GM21367 (cell line): Measurements from ENCODE around the gene MIER3.
"Not testable (repeated sequence)": the region's sequence is repeated elsewhere in the genome, so short reads cannot be mapped to it uniquely, and the experiment has no call there.

Source experiments
- ATAC-seq: cut with Tn5 transposase; IDR thresholded peaks from one replicate; pipeline ENCODE4 v1.9.1; 2021; ENCODE audit not compliant: unreplicated experiment

Gene MIER3, protein sequence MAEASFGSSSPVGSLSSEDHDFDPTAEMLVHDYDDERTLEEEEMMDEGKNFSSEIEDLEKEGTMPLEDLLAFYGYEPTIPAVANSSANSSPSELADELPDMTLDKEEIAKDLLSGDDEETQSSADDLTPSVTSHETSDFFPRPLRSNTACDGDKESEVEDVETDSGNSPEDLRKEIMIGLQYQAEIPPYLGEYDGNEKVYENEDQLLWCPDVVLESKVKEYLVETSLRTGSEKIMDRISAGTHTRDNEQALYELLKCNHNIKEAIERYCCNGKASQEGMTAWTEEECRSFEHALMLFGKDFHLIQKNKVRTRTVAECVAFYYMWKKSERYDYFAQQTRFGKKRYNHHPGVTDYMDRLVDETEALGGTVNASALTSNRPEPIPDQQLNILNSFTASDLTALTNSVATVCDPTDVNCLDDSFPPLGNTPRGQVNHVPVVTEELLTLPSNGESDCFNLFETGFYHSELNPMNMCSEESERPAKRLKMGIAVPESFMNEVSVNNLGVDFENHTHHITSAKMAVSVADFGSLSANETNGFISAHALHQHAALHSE

DNA sequence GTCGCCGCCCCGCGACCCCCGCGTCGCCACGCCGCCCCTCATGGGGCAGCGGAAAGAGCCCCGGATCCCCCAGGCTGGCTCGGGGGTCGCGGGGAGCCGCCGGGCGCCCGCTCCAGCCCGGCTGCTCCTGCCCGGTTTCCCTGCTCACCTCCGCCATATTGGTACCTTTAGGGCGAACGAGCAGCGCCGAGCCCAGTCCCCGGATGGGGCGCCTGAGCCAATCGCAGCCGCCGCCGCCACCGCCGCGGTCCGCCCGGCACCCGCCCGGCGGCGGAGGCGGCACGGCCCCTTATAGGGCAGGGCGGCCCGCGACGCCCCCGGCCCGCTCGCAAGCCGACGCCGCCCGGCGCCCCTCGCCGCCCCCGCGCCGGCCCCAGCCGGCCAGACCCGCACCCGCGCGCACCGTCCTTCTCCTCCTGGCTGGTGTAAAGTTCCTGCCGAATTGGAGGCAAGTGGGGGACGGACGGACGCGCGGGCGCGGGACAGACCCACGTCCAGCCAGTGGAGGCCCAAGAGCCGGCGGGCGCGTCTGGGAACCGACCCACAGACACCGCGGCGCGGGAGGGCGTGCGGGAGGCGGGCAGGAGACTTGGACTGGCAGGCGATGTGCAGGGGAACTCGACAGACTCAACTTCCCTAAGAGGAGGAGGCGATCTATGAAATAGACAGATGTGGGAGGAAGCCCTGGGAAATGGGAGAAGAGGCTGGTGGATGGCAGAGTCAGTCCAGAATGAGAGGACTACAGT, at the start of gene MIER3:
Gene MIER3 (minus strand): TSS at position 178 of the 746 bp plus-strand sequence. CDS start 21 bp downstream, at position 157.
- peak; percentile 80 for ATAC-seq

DNA sequence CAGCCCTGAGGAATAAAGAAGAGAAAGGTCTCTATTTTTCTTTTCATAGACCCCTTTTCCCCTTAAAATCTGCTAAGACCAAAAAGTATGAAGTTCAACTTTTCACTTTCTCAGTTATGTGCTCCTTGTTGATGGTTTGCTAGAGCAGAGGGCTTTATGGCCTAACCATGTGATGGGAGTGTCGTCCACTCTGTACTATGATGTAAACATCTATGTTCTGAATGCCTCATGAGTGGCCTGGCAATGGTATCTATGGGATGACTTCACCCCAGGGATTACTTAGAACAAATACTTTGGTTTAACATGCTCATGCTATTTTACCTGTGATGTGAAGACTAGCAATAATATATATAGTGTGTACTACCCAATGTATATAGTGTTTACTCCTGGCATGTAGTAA, 43.7 kb upstream of the MIER3 start:
- no peak for ATAC-seq

DNA sequence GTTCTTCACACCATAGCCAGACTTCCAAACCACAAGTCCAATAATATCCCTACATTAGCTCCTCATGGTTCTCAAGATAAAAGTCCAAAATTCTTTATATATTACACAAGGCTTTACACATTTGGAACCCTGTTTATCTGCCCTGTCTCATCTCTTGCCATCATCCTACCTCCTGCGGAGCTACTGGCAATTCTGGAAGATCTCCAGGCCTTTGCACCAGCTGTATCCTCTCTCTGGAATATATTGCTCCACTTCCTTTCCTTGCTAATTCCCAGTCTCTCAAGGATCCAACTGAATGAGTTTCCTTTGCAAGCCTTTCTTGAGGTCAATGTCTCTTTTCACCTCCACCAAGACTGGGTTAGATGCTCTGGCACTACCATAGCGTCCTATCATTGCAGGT, 41.3 kb upstream of the MIER3 start:
- no peak for ATAC-seq

- ATAC-seq, result no peak
Observed at GRCh38 chr5:56989676-56990075, 37.8 kb upstream of the MIER3 start.

- ATAC-seq, result no peak
Observed at GRCh38 chr5:56988490-56988889, 36.6 kb upstream of the MIER3 start.

DNA sequence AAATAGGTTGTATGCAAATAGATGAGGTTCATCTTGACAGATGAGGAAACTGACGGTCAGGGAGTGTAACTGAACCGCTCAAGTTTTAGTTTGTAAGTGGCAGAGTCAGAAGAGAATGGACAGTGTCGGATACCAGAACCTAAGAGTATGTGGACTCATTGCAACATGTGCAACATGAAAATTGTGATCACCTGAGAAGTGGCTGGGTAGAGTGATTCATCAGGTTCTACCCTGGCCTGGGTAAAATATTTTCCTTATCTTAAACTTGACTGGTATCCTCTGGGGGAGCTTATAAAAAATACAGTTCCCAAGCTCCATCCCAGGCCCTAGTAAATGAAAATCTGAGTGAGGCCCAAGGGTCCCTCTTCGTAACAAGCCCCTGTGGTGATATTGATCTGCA, 35.2 kb upstream of the MIER3 start:
- ATAC-seq, result no peak

DNA sequence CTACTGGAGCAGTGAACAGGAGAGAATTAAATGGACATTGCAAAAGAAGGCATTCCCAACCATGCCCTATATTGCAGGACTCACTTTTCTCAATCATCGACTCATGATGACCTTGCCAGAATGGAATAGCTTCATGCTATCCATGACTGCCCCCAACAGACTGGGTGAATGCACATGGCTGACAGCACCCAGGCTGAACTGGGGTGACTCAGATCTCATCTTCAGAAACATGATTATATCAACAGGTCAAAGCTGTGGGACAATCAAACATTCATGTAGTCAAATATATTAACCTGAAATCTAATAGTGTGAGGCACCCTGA, 34.7 kb upstream of the MIER3 start:
- peak; percentile 26 for ATAC-seq

GRCh38 chr5:56985936-56986625, 34.2 kb upstream of the MIER3 start:
- peak; percentile 46 for ATAC-seq

GRCh38 chr5:56984445-56984844, 32.5 kb upstream of the MIER3 start:
- no peak for ATAC-seq

- ATAC-seq, result peak; percentile 40
Observed at GRCh38 chr5:56983593-56984361, 31.9 kb upstream of the MIER3 start.

DNA sequence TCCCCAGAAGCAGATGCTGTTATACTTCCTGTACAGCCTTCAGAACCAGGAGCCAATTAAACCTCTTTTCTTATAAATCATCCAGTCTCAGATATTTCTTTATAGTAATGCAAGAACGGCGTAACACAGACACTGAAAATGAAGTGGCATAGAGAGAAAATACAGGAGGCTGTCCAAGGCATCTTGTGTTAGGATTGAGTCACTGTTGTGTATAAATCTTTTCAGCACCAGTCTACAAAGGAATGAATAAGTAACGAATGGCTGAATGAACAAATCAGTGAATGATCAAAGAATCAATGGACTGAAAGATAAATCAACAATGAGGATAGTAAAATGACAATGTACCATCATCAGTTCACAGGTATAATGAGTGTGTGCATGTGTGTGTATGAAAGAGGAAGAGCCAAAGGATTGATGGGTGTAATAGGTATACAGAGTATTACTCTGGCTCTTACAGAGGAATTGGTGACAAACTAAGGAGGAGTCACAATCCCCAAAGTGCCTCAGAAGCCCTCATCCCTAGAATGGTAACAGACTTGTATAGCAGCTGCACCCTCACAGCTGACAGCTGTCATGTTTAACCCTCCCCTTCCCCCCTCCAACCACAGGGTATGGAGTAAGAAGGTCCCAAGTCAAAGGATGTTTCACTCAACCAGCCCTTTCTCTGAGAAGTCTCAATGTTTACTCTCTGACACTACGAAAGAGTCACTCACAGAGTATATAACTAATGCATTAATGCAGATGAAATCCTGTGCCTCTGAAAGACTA, 29.8 kb upstream of the MIER3 start:
- ATAC-seq, result no peak

- no peak for ATAC-seq
Observed at GRCh38 chr5:56979968-56980367, 28.0 kb upstream of the MIER3 start.

DNA sequence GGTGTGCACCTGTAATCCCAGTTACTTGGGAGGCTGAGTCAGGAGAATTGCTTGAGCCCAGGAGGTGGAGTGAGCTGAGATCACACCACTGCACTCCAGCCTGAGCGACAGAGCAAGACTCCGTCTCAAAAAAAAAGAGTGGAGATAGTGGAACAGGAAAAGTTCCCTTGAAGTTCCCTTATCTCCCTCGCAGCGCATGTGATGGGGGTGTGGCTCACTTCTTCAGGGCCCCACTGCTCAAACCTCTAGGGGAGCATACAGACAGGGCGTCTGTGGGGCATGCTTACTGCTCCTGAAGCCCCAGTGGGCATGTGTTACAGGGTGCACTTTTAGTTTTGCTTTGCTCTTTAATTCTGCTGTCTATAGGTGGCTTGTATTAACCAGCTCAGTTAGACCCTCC, 27.6 kb upstream of the MIER3 start:
- not testable (repeated sequence) for ATAC-seq

DNA sequence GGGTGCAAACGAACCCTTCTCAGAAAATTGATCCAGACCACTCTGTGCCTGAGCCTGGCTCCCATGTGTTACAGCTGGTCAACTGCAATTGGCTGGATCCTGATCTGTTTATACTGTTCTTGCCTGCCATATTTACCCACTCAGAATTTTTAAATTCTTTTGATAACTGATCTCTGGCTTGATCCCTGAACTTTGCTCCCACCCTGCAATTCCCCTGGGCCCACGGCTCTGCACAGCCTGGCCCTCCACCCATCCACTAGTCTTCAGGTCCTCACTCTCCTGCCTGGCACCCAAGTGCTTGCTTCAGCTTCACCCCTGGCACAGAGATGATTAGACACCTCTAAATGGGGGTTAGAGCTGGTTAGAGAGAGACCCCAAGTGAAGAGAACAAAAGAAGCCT, 25.9 kb upstream of the MIER3 start:
- ATAC-seq, result no peak

DNA sequence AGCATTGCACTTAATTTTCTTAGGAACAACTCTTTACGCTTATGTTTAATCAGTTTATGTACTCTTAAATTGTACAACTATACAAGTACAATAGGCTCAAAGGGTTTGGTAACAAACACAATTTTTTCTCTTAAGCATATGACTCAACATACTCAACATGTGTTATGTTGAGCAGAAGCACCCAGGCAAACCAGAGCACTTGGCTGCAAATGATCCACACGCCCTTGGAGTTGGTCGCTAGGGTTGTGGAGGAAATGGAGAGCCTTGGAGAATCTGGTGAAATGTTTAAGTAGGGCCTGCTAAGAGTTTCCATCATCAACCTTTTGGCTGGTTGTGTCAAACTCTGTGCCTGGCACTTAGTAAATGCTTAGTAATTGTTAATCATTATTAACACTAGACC, 25.1 kb upstream of the MIER3 start:
- no peak for ATAC-seq

- ATAC-seq, result no peak
Observed at GRCh38 chr5:56974241-56974640, 22.3 kb upstream of the MIER3 start.

GRCh38 chr5:56973473-56973872, 21.6 kb upstream of the MIER3 start:
- no peak for ATAC-seq

DNA sequence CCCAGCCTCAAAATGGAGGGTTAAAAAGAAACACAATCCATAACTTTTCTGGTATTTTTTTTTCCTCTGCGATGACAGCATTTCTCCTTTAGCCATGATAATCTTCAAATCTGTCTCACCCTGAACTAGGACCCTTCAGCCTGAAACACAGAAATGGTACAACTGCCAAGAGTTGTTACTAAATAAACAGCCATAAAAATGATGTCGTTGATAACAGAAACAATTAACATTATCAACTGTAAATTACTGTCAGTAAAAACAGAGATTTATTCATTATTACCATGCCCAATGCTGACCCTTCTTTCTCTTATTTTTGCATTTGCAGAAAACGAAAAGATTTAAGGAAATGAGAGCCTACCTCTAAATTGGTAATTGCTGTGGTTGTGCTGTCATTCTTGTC, 19.4 kb upstream of the MIER3 start:
- no peak for ATAC-seq

DNA sequence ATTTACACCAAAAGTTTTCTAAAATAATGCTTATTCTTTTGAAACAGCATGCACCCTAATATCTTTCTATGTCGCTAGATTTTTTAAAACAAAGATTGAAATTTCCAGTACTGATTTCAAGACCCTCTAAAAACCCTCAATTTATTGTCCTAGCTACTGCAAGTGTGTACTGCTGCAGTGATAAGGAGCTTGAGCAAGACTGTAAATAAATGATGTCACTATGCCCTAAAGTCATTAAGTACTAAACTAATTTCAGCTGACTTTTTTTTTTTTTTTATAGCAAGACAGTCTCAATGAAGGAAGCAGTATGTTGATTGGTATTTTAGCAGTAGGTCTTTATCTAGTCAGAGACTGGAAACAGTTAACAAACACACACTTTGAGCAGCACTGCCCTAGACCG, 12.2 kb upstream of the MIER3 start:
- ATAC-seq, result no peak

GRCh38 chr5:56963246-56963645, 11.3 kb upstream of the MIER3 start:
- ATAC-seq, result no peak
